ENCODE measurements around the gene C6orf52.
"Not testable (repeated sequence)": the region's sequence is repeated elsewhere in the genome, so short reads cannot be mapped to it uniquely, and the experiment has no call there.

The C6orf52 gene

GRCh38 chr6:10660431-10661191 lies 33.8 kb downstream of the C6orf52 start:
- not testable (repeated sequence) for H3K4me3 ChIP-seq (ENCODE audit: low read depth, low read length); DNase-seq (ENCODE audit: low read depth)

DNA sequence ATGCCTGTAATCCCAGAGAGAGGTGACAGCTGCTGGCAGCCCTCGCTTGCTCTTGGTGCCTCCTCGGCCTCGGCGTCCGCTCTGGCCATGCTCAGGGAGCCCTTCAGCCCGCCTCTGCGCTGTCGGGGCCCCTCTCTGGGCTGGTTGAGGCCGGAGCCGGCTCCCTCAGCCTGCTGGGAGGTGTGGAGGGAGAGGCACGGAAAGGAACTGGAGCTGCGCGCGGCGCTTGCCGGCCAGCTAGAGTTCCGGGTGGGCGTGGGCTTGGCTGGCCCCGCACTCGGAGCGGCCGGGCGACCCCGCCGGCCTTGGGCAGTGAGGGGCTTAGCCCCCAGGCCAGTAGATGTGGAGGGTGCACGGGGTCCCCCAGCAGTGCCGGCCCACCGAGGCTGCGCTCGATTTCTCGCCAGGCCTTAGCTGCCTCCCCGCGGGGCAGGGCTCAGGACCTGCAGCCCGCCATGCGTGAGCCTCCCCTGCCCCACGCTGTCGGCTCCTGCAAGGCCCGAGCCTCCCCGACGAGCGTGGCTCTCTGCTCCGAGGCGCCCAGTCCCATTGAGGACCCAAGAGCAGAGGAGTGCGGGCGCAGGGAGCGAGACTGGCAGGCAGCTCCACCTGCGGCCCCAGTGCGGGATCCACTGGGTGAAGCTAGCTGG lies 34.6 kb downstream of the C6orf52 start:
- H3K4me3 ChIP-seq (ENCODE audit: low read depth, low read length) = peak overlapping the region; percentile 24
- DNase-seq (ENCODE audit: low read depth) = no peak

- no peak for DNase-seq (ENCODE audit: low read depth)
- peak overlapping the region; percentile 24 for H3K4me3 ChIP-seq (ENCODE audit: low read depth, low read length)
Measured at GRCh38 chr6:10658910-10659698, 35.3 kb downstream of the C6orf52 start.

DNA sequence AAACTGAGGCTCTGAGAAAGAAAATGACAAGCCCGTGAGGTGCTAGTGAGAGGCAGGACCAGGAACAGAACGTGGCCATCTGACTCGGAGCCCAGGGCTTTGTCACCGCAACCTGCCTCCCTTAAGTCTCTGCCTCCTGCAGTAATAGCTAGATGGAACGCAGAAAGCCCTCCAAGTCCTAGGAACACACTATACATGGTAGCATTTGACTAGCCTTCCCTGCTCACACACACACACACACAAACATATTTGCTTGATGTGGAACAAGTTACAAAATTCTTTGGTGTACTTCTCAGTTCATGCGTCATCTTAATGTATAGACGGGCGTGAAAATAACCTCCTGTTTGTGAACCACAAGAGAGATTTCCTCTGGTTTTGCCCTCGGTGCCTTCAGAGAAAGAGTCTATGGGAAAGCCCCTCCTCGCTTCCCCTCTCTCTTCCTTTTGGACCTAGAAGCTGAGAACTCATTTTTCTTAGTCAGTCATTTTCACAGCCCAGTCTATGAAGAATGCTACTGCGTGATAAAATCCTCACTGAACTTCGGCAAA lies 38.8 kb downstream of the C6orf52 start:
- no peak for DNase-seq (ENCODE audit: low read depth)
- no peak overlapping the region for H3K4me3 ChIP-seq (ENCODE audit: low read depth, low read length)

DNA sequence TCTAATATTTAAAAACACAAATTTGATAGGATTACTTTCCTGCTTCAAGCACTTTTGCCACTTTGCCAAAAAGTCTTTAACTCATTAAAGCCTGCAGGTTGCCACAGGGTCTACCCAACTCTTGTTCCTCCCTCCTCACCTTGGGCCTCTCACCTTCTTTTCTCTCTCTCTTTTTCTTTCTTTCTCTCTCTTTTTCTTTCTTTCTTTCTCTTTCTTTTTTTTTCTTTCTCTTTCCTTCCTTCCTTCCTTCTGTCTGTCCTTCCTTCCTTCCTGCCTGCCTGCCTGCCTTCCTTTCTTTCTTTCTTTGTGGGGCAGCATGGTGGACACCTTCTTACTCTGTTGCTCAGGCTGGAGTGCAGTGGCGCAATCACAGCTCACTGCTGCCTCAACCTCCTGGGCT lies 50.2 kb downstream of the C6orf52 start:
- no peak for DNase-seq (ENCODE audit: low read depth)
- no peak overlapping the region for H3K4me3 ChIP-seq (ENCODE audit: low read depth, low read length)

- DNase-seq (ENCODE audit: low read depth) = no peak
- no peak overlapping the region for H3K4me3 ChIP-seq (ENCODE audit: low read depth, low read length)
Measured at GRCh38 chr6:10643201-10643651, 51.2 kb downstream of the C6orf52 start.

DNA sequence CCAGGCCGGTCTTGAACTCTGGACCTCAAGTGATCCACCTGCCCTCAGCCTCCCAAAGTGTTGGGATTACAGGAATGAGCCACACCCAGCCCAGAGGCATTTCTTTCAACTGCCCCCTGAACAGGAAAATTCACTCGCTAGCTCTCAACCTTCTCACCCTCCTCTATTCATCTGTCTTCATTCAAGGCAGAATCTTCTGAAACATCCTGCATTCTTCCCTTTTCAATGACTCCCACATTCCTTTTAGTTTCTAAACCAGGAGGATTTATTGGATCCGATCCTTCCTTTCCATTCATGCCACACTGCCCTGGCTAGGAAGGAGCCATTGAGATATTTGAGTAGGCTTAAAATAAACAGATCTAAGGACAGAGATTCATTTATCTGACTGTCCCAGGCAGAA lies 52.9 kb downstream of the C6orf52 start:
- no peak overlapping the region for H3K4me3 ChIP-seq (ENCODE audit: low read depth, low read length)
- no peak for DNase-seq (ENCODE audit: low read depth)

DNA sequence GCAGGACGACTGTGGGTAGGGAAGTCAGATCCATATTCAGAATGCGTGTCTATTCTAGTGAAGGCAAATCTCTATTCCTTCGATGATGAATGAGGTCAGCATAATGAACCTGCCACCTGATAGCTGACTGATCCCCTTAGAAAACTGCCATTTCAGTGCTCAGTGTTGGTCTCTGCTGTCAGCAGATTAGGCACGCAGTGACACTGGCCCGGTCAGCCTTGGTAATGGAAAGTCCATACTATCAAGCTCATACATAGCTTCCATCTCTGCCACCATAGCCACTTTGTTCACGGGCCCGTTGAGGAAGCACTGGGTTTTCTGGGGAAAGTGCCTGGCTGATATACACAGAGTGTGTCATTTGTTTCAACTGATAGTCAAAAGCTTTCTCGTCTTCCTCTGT lies 54.0 kb downstream of the C6orf52 start:
- DNase-seq (ENCODE audit: low read depth) = no peak

DNA sequence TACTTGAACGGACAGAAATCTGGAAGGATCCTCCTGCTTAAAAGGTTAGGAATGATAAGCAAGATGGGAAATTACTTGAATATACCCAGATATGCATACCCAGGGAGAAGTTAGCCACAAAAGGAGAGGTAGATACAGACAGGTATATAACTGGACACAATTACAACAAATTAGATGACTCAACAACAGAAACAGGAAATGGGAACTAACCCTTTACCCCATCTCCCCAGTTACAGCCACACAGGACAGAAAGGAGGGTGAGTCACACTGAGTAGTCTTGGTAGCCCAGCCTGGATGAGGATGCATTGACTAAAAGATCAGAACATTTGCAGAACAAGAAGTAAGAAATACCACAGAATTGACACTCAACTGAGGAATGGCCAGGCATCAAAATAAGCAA lies 61.2 kb downstream of the C6orf52 start:
- no peak overlapping the region for H3K4me3 ChIP-seq (ENCODE audit: low read depth, low read length)
- peak; percentile 52 for DNase-seq (ENCODE audit: low read depth)

More for the DNA sequence above, 54.0 kb downstream of the C6orf52 start:
- H3K4me3 ChIP-seq (ENCODE audit: low read depth, low read length) = no peak overlapping the region

- H3K4me3 ChIP-seq (ENCODE audit: low read depth, low read length) = no peak overlapping the region
- DNase-seq (ENCODE audit: low read depth) = no peak
Measured at GRCh38 chr6:10630178-10630577, 64.2 kb downstream of the C6orf52 start.

- H3K4me3 ChIP-seq (ENCODE audit: low read depth, low read length) = no peak overlapping the region
- no peak for DNase-seq (ENCODE audit: low read depth)
Measured at GRCh38 chr6:10627800-10628199, 66.6 kb downstream of the C6orf52 start.

DNA sequence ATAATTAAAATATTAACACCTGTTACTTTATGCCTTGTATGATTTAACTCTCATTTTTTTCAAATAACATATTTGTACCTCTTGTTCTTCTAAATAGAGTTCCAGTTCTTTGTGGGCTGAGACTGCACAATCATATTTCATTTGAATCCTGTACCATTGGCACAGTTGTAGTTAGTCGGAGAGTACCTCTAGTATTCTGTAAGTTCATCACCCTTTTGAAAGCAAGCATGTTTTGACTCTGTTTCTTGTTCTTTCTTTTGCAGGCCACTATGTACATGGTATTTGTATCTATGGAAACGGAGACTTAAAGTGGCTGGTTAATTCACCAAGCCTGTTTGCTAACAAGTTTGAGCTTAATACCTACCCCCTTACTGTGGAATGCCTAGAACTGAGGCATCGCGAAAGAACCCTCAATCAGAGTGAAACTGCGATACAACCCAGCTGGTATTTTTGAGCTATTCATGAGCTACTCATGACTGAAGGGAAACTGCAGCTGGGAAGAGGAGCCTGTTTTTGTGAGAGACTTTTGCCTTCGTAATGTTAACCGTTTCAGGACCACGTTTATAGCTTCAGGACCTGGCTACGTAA lies 68.2 kb downstream of the C6orf52 start:
- DNase-seq (ENCODE audit: low read depth) = no peak
- H3K4me3 ChIP-seq (ENCODE audit: low read depth, low read length) = no peak overlapping the region

GRCh38 chr6:10624836-10625235 lies 69.6 kb downstream of the C6orf52 start:
- no peak overlapping the region for H3K4me3 ChIP-seq (ENCODE audit: low read depth, low read length)
- DNase-seq (ENCODE audit: low read depth) = no peak

GRCh38 chr6:10621847-10622246 lies 72.6 kb downstream of the C6orf52 start:
- DNase-seq (ENCODE audit: low read depth) = no peak
- no peak overlapping the region for H3K4me3 ChIP-seq (ENCODE audit: low read depth, low read length)

Data from skeletal muscle cell (primary cell).